Fibroblast of pulmonary artery (primary cell): ENCODE data around the gene DSN1.
A peak's percentile ranks its signal among the peaks of the same experiment; 100 is the strongest.

ENCODE experiments used
- DNase-seq: peaks from one replicate; pipeline ENCODE4 v3.0.0-alpha.2; 2010; ENCODE audit warnings: low read depth
- H3K4me3 ChIP-seq: replicated peaks from 2 replicates; pipeline ENCODE4 v1.5.1; 2011; ENCODE audit warnings: low read depth, mild to moderate bottlenecking, control low read depth, low read length, moderate library complexity
- CTCF ChIP-seq: IDR thresholded peaks from 2 replicates; pipeline ENCODE4 v1.5.1; 2011; ENCODE audit warnings: mild to moderate bottlenecking, control low read depth, low read length, inconsistent platforms; ENCODE audit errors: missing control alignments

DSN1 gene

GRCh38 chr20:36758276-36758675, 15.3 kb downstream of the DSN1 start:
- H3K4me3 ChIP-seq, result no peak overlapping the region
- no peak for TF ChIP-seq CTCF

GRCh38 chr20:36756496-36756895, 17.1 kb downstream of the DSN1 start:
- no peak for TF ChIP-seq CTCF
- DNase-seq, result no peak
- no peak overlapping the region for H3K4me3 ChIP-seq

More at GRCh38 chr20:36758276-36758675, 15.3 kb downstream of the DSN1 start:
- DNase-seq, result no peak

- peak; percentile 93 for TF ChIP-seq CTCF
- H3K4me3 ChIP-seq, result no peak overlapping the region
- DNase-seq, result peak; percentile 85
These were observed 18.8 kb downstream of the DSN1 start for GRCh38 chr20:36754656-36755222.

- DNase-seq, result no peak
- H3K4me3 ChIP-seq, result no peak overlapping the region
- no peak for TF ChIP-seq CTCF
These were observed 21.0 kb downstream of the DSN1 start for GRCh38 chr20:36752582-36752981.

GRCh38 chr20:36745927-36746659, 27.5 kb downstream of the DSN1 start, which contains the start of gene NDRG3:
TSS of gene NDRG3 (minus strand) at chr20:36746090. CDS start at chr20:36721735, 24,355 bp downstream.
- H3K4me3 ChIP-seq, result peak within 1 kb of the TSS; percentile 77
- TF ChIP-seq CTCF, result no peak
- DNase-seq, result peak; percentile 94

GRCh38 chr20:36745234-36745926, 28.2 kb downstream of the DSN1 start:
- no peak for DNase-seq
- TF ChIP-seq CTCF, result no peak
- H3K4me3 ChIP-seq, result peak overlapping the region; percentile 77
